ENCODE measurements around the gene RARG. TPM values are rescaled to one million over a fixed set of nuclear protein-coding genes. Genes with fewer than 3 reads are reported as not detected.
"Not testable (repeated sequence)": the region's sequence is repeated elsewhere in the genome, so short reads cannot be mapped to it uniquely, and the experiment has no call there.

RARG gene
- total RNA-seq, 4 donors from 2014 or later = 2.6 to 15.4 (median 7.6) TPM; not detected in 1

GRCh38 chr12:53170215-53170614 is 61.8 kb downstream of the RARG start:
- no peaks in the 10 kb centered on the region for H3K27me3 ChIP-seq
- peaks cover 0 to 16% (median 5%) of the 10 kb centered on the region in 4 donors for H3K4me1 ChIP-seq
- no peak for DNase-seq
- no peaks in the 10 kb centered on the region for H3K9me3 ChIP-seq
- TF ChIP-seq CTCF (IDR thresholded peaks at IDR 0.05) (no peak), POLR2AphosphoS5 (IDR thresholded peaks at IDR 0.05) (no peak), EP300 (IDR thresholded peaks at IDR 0.05; ENCODE audit: low read depth) (no peak), POLR2A (IDR thresholded peaks at IDR 0.05) (no peak)
- WGBS, 2 donors (ENCODE audit: low coverage in 1 of 2) = 92% methylated on average over 8 of the region's 8 CpGs; no CpG with 5 or more reads in 1 of the 2 donors
- H3K36me3 ChIP-seq = no peaks in the 10 kb centered on the region
- intact Hi-C loops (cut with DNase I; ENCODE audit: low total_unique reads) (no loop called here), in situ Hi-C loops (cut with MboI; ENCODE audit: low pct_ligation_motif_present in 1 of 4, low pct_unique_long_range_greater_than_20kb in 1 of 4, low sequenced_read_pairs in 3 of 4) (no loop called here)
- H3K27ac ChIP-seq = no peak overlapping the region
- H3K4me3 ChIP-seq = no peak overlapping the region

- intact Hi-C loops (cut with DNase I; ENCODE audit: low total_unique reads) (no loop called here), in situ Hi-C loops (cut with MboI; ENCODE audit: low pct_ligation_motif_present in 1 of 4, low pct_unique_long_range_greater_than_20kb in 1 of 4, low sequenced_read_pairs in 3 of 4) (no loop called here)
- H3K4me3 ChIP-seq = no peak overlapping the region
- H3K36me3 ChIP-seq = no peaks in the 10 kb centered on the region
- H3K4me1 ChIP-seq = peaks cover 0 to 10% (median under 1%) of the 10 kb centered on the region in 4 donors
- H3K27ac ChIP-seq = no peak overlapping the region
- WGBS, 2 donors (ENCODE audit: low coverage in 1 of 2) = 92 to 100% methylated on average over 1 to 7 of the region's 7 CpGs
- no peak for TF ChIP-seq EP300 (IDR thresholded peaks at IDR 0.05; ENCODE audit: low read depth)
- TF ChIP-seq POLR2A (IDR thresholded peaks at IDR 0.05) = no peak
- TF ChIP-seq POLR2AphosphoS5 (IDR thresholded peaks at IDR 0.05) = no peak
- no peak for TF ChIP-seq CTCF (IDR thresholded peaks at IDR 0.05)
- DNase-seq = no peak
- no peaks in the 10 kb centered on the region for H3K27me3 ChIP-seq
- H3K9me3 ChIP-seq = no peaks in the 10 kb centered on the region
Observed at GRCh38 chr12:53169644-53170043, 62.4 kb downstream of the RARG start.

GRCh38 chr12:53166837-53167236 is 65.2 kb downstream of the RARG start:
- no peak for DNase-seq
- Histone ChIP-seq H3K4me1 (peaks cover 0 to 5% (median 0%) of the 10 kb centered on the region in 4 donors), H3K27me3 (no peaks in the 10 kb centered on the region), H3K9me3 (no peaks in the 10 kb centered on the region), H3K27ac (no peak overlapping the region), H3K4me3 (no peak overlapping the region), H3K36me3 (no peaks in the 10 kb centered on the region)
- intact Hi-C loops (cut with DNase I; ENCODE audit: low total_unique reads) = no loop called here
- in situ Hi-C loops (cut with MboI; ENCODE audit: low pct_ligation_motif_present in 1 of 4, low pct_unique_long_range_greater_than_20kb in 1 of 4, low sequenced_read_pairs in 3 of 4) = no loop called here
- TF ChIP-seq EP300 (IDR thresholded peaks at IDR 0.05; ENCODE audit: low read depth) (no peak), POLR2A (IDR thresholded peaks at IDR 0.05) (no peak), CTCF (IDR thresholded peaks at IDR 0.05) (no peak), POLR2AphosphoS5 (IDR thresholded peaks at IDR 0.05) (no peak)

- intact Hi-C loops (cut with DNase I; ENCODE audit: low total_unique reads); H3K9me3 ChIP-seq: not testable (repeated sequence)
Observed at GRCh38 chr12:53163008-53163407, 69.0 kb downstream of the RARG start.

More at GRCh38 chr12:53163008-53163407, 69.0 kb downstream of the RARG start:
- H3K27me3 ChIP-seq; H3K36me3 ChIP-seq; DNase-seq; H3K4me1 ChIP-seq; H3K4me3 ChIP-seq; in situ Hi-C loops (cut with MboI; ENCODE audit: low pct_ligation_motif_present in 1 of 4, low pct_unique_long_range_greater_than_20kb in 1 of 4, low sequenced_read_pairs in 3 of 4); H3K27ac ChIP-seq: not testable (repeated sequence)
- WGBS, 2 donors (ENCODE audit: low coverage in 1 of 2) = 86 to 100% methylated on average over 2 of the region's 2 CpGs

All from transverse colon (tissue), 4 donors.